HUES48 (cell line): ENCODE data around the gene SLC18A3.

Experiments
- H3K27ac ChIP-seq: one replicate; pipeline ENCODE4 v1.7.0; 2013; ENCODE audit warnings: low read depth, low read length, inconsistent platforms
- H3K27me3 ChIP-seq: 2 replicates; pipeline ENCODE4 v1.6.1; 2013; ENCODE audit warnings: mild to moderate bottlenecking, low read length; ENCODE audit not compliant: control insufficient read depth, insufficient read depth
- H3K36me3 ChIP-seq: 2 replicates; pipeline ENCODE4 v1.6.1; 2013; ENCODE audit warnings: low read length; ENCODE audit not compliant: control insufficient read depth, insufficient read depth
- H3K4me1 ChIP-seq: 2 replicates; pipeline ENCODE4 v1.6.1; 2013; ENCODE audit warnings: mild to moderate bottlenecking, low read length; ENCODE audit not compliant: control insufficient read depth, insufficient read depth
- H3K4me3 ChIP-seq: 2 replicates; pipeline ENCODE4 v1.5.1; 2013; ENCODE audit warnings: mild to moderate bottlenecking, low read depth, low read length
- H3K9ac ChIP-seq: 2 replicates; pipeline ENCODE4 v1.6.1; 2013; ENCODE audit warnings: mild to moderate bottlenecking, low read depth, low read length, moderate library complexity
- H3K9me3 ChIP-seq: 2 replicates; pipeline ENCODE4 v1.6.1; 2013; ENCODE audit warnings: low read length; ENCODE audit not compliant: control insufficient read depth, insufficient read depth

Gene SLC18A3

DNA sequence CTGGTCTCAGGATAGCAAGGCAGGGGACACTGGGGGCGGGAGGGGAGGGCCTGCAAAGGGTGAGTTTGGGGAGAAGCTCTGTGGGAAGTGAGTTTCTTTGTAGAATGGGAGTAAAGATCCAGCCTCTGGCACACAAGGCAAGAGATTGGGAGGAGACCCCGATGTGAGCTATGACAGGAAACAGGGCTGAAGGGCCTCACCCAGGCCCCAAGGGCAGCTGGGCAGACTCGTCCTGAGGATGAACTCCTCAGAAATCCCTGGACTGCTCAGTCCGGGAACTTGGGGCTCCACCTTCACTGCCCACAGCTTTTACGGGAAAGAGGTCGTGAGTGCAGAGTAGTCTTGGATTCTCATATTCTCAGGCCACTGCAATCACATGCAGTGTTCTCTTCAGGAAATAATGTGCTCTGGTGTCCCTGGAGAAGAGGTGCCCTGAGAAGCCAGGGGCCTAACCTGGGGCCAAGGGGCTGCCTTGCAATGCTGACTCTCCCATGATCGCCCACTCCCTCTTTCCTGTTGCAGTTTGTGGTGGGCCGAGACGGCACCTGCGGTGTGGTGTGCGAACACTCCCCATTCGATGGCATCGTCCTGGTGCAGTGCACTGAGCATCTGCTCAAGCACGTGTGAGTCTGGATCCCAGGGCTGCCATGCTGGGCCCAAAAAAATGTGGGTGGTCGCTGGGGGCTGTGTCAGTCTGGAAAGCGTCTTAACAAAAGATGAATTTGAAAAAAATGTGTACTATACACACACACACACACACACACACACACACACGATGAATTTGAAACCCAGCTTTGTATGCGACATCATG is 38.1 kb downstream of the SLC18A3 start:
- Histone ChIP-seq H3K4me3 (no peak overlapping the region), H3K36me3 (no peaks in the 10 kb centered on the region), H3K9me3 (no peaks in the 10 kb centered on the region), H3K27me3 (peaks cover 3% of the 10 kb centered on the region), H3K9ac (no peak overlapping the region), H3K4me1 (peaks cover 9% of the 10 kb centered on the region), H3K27ac (no peak overlapping the region)

DNA sequence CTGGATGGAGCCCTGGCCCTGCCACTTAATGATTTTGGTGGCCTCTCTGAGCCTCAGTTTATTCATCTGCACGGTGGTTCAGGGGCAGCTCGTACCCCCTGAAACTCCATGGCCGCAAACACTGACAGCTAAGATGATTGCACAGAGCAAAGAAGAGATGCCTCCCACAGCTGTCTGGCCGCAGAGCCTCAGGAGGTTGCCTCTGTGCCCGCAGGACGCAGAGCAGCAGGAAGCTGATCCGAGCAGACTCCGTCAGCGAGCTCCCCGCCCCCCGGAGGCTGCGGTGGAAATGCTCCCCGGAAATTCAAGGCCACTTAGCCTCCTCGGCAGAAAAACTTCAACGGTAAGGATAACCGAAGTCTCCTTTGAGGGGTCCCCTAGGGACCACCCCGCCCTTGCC is 39.2 kb downstream of the SLC18A3 start:
- peaks cover 3% of the 10 kb centered on the region for H3K27me3 ChIP-seq
- H3K4me3 ChIP-seq: no peak overlapping the region
- no peaks in the 10 kb centered on the region for H3K9me3 ChIP-seq
- H3K27ac ChIP-seq: no peak overlapping the region
- no peaks in the 10 kb centered on the region for H3K36me3 ChIP-seq
- H3K9ac ChIP-seq: no peak overlapping the region
- H3K4me1 ChIP-seq: peaks cover 9% of the 10 kb centered on the region

- Histone ChIP-seq H3K4me1 (peaks cover 9% of the 10 kb centered on the region), H3K9ac (no peak overlapping the region), H3K4me3 (no peak overlapping the region), H3K9me3 (no peaks in the 10 kb centered on the region), H3K36me3 (no peaks in the 10 kb centered on the region), H3K27ac (no peak overlapping the region), H3K27me3 (peaks cover 3% of the 10 kb centered on the region)
Observed at GRCh38 chr10:49649936-49650723, 40.0 kb downstream of the SLC18A3 start.

- no peaks in the 10 kb centered on the region for H3K9me3 ChIP-seq
- H3K4me3 ChIP-seq: no peak overlapping the region
- peaks cover 9% of the 10 kb centered on the region for H3K4me1 ChIP-seq
- H3K27me3 ChIP-seq: peaks cover 3% of the 10 kb centered on the region
- H3K36me3 ChIP-seq: no peaks in the 10 kb centered on the region
- no peak overlapping the region for H3K9ac ChIP-seq
- no peak overlapping the region for H3K27ac ChIP-seq
Observed at GRCh38 chr10:49650724-49651034, 40.6 kb downstream of the SLC18A3 start.

GRCh38 chr10:49651039-49651835 is 41.1 kb downstream of the SLC18A3 start:
- Histone ChIP-seq H3K36me3 (no peaks in the 10 kb centered on the region), H3K9ac (no peak overlapping the region), H3K27ac (no peak overlapping the region)

GRCh38 chr10:49651917-49652316 is 41.8 kb downstream of the SLC18A3 start:
- Histone ChIP-seq H3K4me1 (peaks cover 9% of the 10 kb centered on the region), H3K4me3 (no peak overlapping the region), H3K36me3 (no peaks in the 10 kb centered on the region), H3K27me3 (no peaks in the 10 kb centered on the region; the same call in none of the 2 replicates), H3K27ac (no peak overlapping the region), H3K9ac (no peak overlapping the region), H3K9me3 (no peaks in the 10 kb centered on the region)

More at GRCh38 chr10:49651039-49651835, 41.1 kb downstream of the SLC18A3 start:
- no peak overlapping the region for H3K4me3 ChIP-seq
- no peaks in the 10 kb centered on the region for H3K9me3 ChIP-seq
- no peaks in the 10 kb centered on the region; the same call in 1 of the 2 replicates for H3K27me3 ChIP-seq
- peaks cover 9% of the 10 kb centered on the region for H3K4me1 ChIP-seq

DNA sequence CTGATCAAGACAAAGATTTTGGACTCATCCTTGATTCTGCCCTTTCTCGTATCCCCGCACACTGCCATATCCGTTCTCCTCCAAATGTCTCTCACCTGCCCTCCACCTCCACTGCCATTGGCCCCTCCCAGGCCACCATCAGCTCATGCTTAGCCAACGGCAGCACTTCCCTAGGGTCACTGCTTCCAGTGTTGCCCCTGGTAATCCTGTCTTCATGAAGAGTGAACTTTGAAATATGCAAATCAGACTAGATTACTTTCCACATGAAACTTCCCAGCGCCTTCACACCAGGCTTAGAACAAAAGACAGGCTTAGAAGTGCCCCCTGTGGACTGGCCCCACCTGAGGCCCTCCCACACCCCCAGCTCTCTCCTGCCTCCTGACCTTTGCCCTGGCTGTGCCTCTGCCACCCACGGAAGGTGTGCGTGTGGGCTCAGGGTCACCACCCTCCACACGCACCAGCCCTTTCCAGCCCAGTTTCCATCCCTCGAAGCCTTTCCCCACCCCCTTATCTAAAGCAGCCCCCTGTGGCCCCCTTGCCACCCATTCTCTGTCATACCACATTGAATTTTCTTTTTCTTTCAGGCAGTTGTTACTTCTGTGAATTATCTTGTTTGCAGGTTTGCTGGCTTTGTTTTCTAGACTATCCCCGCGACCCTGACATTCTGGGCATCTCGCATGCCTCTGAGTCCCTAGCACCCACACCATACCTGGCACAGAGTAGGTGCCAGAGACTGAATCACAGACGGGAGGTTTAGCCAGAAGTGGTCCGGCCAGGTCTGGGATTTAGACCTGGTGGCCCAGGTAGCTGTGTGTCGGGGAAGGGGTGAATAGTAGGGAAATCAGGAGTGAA is 42.5 kb downstream of the SLC18A3 start:
- no peak overlapping the region for H3K27ac ChIP-seq
- no peak overlapping the region for H3K4me3 ChIP-seq
- H3K9me3 ChIP-seq: no peaks in the 10 kb centered on the region
- H3K36me3 ChIP-seq: no peaks in the 10 kb centered on the region
- no peak overlapping the region for H3K9ac ChIP-seq
- no peaks in the 10 kb centered on the region; the same call in none of the 2 replicates for H3K27me3 ChIP-seq
- H3K4me1 ChIP-seq: peaks cover 9% of the 10 kb centered on the region

DNA sequence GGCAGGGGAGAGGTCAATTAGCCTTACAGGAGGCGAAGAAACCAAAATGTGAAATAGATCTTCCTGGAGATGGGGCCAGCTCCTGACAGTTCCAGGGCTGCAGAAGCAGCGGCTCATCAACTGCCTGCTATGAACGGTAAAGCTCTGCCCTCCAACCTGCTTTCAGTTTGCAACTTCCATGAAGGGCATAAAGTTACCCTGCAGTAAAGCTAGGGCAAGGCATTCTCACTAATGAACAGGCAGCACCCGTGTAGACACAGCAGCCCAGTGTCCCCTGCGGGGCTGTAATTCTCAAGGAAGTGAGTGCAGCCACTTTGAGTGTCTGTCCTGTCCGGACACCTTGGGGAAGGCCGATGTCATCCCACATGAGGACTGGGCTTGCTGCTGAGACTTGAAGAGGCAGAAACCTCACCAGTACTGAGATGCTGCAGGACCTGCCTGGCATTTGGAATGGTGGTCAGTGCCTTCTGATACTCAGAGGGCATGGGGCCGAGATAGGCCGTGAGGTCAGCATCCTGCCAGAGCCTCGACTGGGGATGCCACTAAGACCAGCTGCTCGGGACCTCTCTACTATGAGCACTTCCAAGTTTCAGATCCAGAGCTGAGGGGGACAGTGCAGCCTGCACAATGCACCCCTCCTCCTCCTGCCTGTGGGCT is 43.3 kb downstream of the SLC18A3 start:
- Histone ChIP-seq H3K4me1 (peaks cover 9% of the 10 kb centered on the region), H3K36me3 (no peaks in the 10 kb centered on the region), H3K4me3 (no peak overlapping the region), H3K27me3 (no peaks in the 10 kb centered on the region; the same call in none of the 2 replicates), H3K9ac (no peak overlapping the region), H3K9me3 (no peaks in the 10 kb centered on the region), H3K27ac (no peak overlapping the region)

DNA sequence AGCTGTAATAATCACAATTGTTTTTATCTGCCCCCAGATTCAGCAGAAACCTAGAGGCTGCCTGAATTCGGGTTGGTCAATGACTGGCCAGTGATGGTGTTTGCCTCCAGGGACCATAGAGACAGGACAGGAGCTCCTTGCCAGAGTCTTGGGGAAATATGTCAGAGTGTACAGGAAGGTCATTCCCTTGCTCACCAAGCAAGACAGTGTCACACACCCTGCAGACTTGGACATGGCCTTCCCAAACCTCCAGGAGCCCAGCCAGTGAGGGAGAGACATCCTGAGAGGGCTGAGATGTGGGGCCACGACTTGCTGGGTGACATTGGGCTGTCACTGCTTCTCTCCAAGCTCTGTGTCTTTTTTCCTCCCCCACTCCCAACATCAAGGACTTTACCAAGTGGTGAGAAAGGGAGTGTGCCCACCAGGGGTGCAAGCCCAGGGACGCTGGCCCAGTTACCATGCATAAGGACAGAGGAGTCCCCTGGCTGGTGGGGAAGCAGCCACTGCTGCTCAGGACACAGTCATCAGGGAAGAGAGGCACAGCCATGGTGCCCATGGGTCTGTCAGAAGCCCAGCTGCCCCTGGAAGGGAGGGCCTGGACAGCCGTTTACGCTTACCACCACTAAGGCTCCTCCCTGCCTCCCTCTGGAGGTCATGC is 44.1 kb downstream of the SLC18A3 start:
- Histone ChIP-seq H3K9ac (no peak overlapping the region), H3K27me3 (no peaks in the 10 kb centered on the region; the same call in none of the 2 replicates), H3K9me3 (no peaks in the 10 kb centered on the region), H3K4me3 (no peak overlapping the region), H3K36me3 (no peaks in the 10 kb centered on the region), H3K27ac (no peak overlapping the region), H3K4me1 (peaks cover 5% of the 10 kb centered on the region)
